Measurements from ENCODE around the gene PRKCE.

- TF ChIP-seq CTCF (conservative IDR thresholded peaks at IDR 0.05; ENCODE audit: low read depth, low read length) (no peak), EZH2 (IDR thresholded peaks at IDR 0.05; ENCODE audit: borderline replicate concordance, low read depth, low read length, poor library complexity, severe bottlenecking) (no peak)
Observed at GRCh38 chr2:45964223-45964841, 312.9 kb downstream of the PRKCE start.
